GM18505 (cell line): ENCODE measurements around the gene DYNC2LI1.

ENCODE experiments used
- ATAC-seq: cut with Tn5 transposase; IDR thresholded peaks from one replicate; pipeline ENCODE4 v1.9.1; 2021; ENCODE audit not compliant: unreplicated experiment
- POLR2A ChIP-seq: IDR thresholded peaks from 4 replicates; pipeline ENCODE4 v1.6.1; 2011; ENCODE audit warnings: borderline replicate concordance; ENCODE audit not compliant: insufficient read depth, insufficient read length; ENCODE audit errors: extremely low read depth

DYNC2LI1 gene

GRCh38 chr2:43819491-43820163 is 45.8 kb downstream of the DYNC2LI1 start:
- no peak for TF ChIP-seq POLR2A
- no peak for ATAC-seq

- ATAC-seq: no peak
- TF ChIP-seq POLR2A: no peak
These were observed 49.0 kb downstream of the DYNC2LI1 start for GRCh38 chr2:43822839-43823238.

GRCh38 chr2:43823751-43824150 is 49.9 kb downstream of the DYNC2LI1 start:
- TF ChIP-seq POLR2A: no peak
- ATAC-seq: no peak

GRCh38 chr2:43824512-43824911 is 50.7 kb downstream of the DYNC2LI1 start:
- ATAC-seq: no peak
- no peak for TF ChIP-seq POLR2A

GRCh38 chr2:43824951-43825493 is 51.2 kb downstream of the DYNC2LI1 start:
- no peak for ATAC-seq
- no peak for TF ChIP-seq POLR2A

GRCh38 chr2:43825841-43826240 is 52.0 kb downstream of the DYNC2LI1 start:
- TF ChIP-seq POLR2A: no peak
- no peak for ATAC-seq

- no peak for TF ChIP-seq POLR2A
- no peak for ATAC-seq
These were observed 52.7 kb downstream of the DYNC2LI1 start for GRCh38 chr2:43826305-43827250.

- no peak for TF ChIP-seq POLR2A
- no peak for ATAC-seq
These were observed 57.9 kb downstream of the DYNC2LI1 start for GRCh38 chr2:43831543-43832294.

GRCh38 chr2:43832457-43832856 is 58.6 kb downstream of the DYNC2LI1 start:
- no peak for ATAC-seq
- no peak for TF ChIP-seq POLR2A

GRCh38 chr2:43837033-43837432 is 63.2 kb downstream of the DYNC2LI1 start:
- no peak for ATAC-seq
- no peak for TF ChIP-seq POLR2A

GRCh38 chr2:43837831-43838559 is 64.2 kb downstream of the DYNC2LI1 start:
- ATAC-seq: no peak
- no peak for TF ChIP-seq POLR2A

- TF ChIP-seq POLR2A: no peak
- ATAC-seq: no peak
These were observed 64.9 kb downstream of the DYNC2LI1 start, which contains the start of the genes ABCG5 and ABCG8 for GRCh38 chr2:43838560-43839267. TSS of gene ABCG5 (minus strand) at chr2:43838839. CDS start at chr2:43838679, 160 bp downstream. TSS of gene ABCG8 (plus strand) at chr2:43838971. CDS start at chr2:43839054, 83 bp downstream.
